Neural progenitor cell (in vitro differentiated cells): ENCODE data around the gene SH3GL1. TPM values are rescaled to one million over a fixed set of nuclear protein-coding genes. Genes with fewer than 3 reads are reported as not detected.
"Not testable (repeated sequence)": the region's sequence is repeated elsewhere in the genome, so short reads cannot be mapped to it uniquely, and the experiment has no call there.

Source experiments
- DNase-seq: peaks from one replicate; pipeline ENCODE4 v3.0.0-alpha.2; 2016; ENCODE audit warnings: low spot score
- H2AFZ ChIP-seq: fragments of 200-600 bp; sonication (generic); replicated peaks from 2 replicates; pipeline ENCODE4 v1.6.1; 2016; ENCODE audit warnings: antibody characterized with exemption
- H3F3A ChIP-seq: fragments of 200-600 bp; sonication (generic); 2 replicates; pipeline ENCODE4 v1.6.1; 2016; ENCODE audit warnings: antibody characterized with exemption, low read depth
- H3K27ac ChIP-seq: fragments of 200-600 bp; sonication (generic); 2 replicates; pipeline ENCODE4 v1.5.1; 2016; ENCODE audit warnings: mild to moderate bottlenecking
- H3K27me3 ChIP-seq: fragments of 200-600 bp; sonication (generic); 2 replicates; pipeline ENCODE4 v1.6.1; 2016; ENCODE audit warnings: mild to moderate bottlenecking, moderate library complexity
- H3K36me3 ChIP-seq: fragments of 200-600 bp; sonication (generic); 2 replicates; pipeline ENCODE4 v1.5.1; 2016
- H3K4me1 ChIP-seq: fragments of 200-600 bp; sonication (generic); 2 replicates; pipeline ENCODE4 v1.6.1; 2016; ENCODE audit warnings: mixed run types
- H3K4me2 ChIP-seq: fragments of 200-600 bp; sonication (generic); 2 replicates; pipeline ENCODE4 v1.6.1; 2016
- H3K4me3 ChIP-seq: fragments of 200-600 bp; sonication (generic); 2 replicates; pipeline ENCODE4 v1.5.1; 2016
- H3K79me2 ChIP-seq: fragments of 200-600 bp; sonication (generic); 2 replicates; pipeline ENCODE4 v1.6.1; 2016; ENCODE audit warnings: low read depth
- H3K9ac ChIP-seq: fragments of 200-600 bp; sonication (generic); 2 replicates; pipeline ENCODE4 v1.6.1; 2016
- H3K9me3 ChIP-seq: fragments of 200-600 bp; sonication (generic); 2 replicates; pipeline ENCODE4 v1.5.1; 2016; ENCODE audit warnings: low read depth
- H4K20me1 ChIP-seq: fragments of 200-600 bp; sonication (generic); 2 replicates; pipeline ENCODE4 v1.6.1; 2016; ENCODE audit warnings: low read depth
- H3K27ac Mint-ChIP-seq: 3 replicates; pipeline ENCODE4 v1.8.0; 2021; ENCODE audit warnings: mixed read lengths
- H3K27me3 Mint-ChIP-seq: 2 replicates; pipeline ENCODE4 v1.8.0; 2022; ENCODE audit warnings: low read depth, mild to moderate bottlenecking, inconsistent platforms, moderate library complexity, mixed read lengths; ENCODE audit not compliant: insufficient read depth
- H3K36me3 Mint-ChIP-seq: 3 replicates; pipeline ENCODE4 v1.8.0; 2021; ENCODE audit warnings: mixed read lengths
- H3K4me1 Mint-ChIP-seq: 3 replicates; pipeline ENCODE4 v1.8.0; 2021; ENCODE audit warnings: mixed read lengths
- H3K4me3 Mint-ChIP-seq: 3 replicates; pipeline ENCODE4 v1.8.0; 2021; ENCODE audit warnings: mild to moderate bottlenecking, moderate library complexity, mixed read lengths
- H3K9me3 Mint-ChIP-seq: 3 replicates; pipeline ENCODE4 v1.8.0; 2020; ENCODE audit warnings: mixed read lengths
- EZH2 ChIP-seq: fragments of 200-600 bp; sonication (generic); IDR thresholded peaks from 2 replicates; pipeline ENCODE4 v1.6.1; 2017; ENCODE audit warnings: antibody characterized with exemption, mild to moderate bottlenecking, moderate library complexity
- EZH2phosphoT487 ChIP-seq: fragments of 200-600 bp; sonication (generic); IDR thresholded peaks from 2 replicates; pipeline ENCODE4 v1.6.1; 2017; ENCODE audit warnings: antibody characterized with exemption
- total RNA-seq: library from RNA; depleted of rRNA; stranded (reverse); fragments of >200 nt; gene quantifications from 2 replicates; pipeline ENCODE4 v1.2.3, GENCODE V29; 2015; ENCODE audit warnings: low replicate concordance
- TF ChIP-seq, protein P1 (sequence below): fragments of 200-600 bp; sonication (generic); IDR thresholded peaks from 2 replicates; pipeline ENCODE4 v1.5.1; 2017; ENCODE audit warnings: antibody characterized with exemption, mild to moderate bottlenecking

SH3GL1 gene
- total RNA-seq, 1 donor from 2014 or later = 25.3 TPM

DNA sequence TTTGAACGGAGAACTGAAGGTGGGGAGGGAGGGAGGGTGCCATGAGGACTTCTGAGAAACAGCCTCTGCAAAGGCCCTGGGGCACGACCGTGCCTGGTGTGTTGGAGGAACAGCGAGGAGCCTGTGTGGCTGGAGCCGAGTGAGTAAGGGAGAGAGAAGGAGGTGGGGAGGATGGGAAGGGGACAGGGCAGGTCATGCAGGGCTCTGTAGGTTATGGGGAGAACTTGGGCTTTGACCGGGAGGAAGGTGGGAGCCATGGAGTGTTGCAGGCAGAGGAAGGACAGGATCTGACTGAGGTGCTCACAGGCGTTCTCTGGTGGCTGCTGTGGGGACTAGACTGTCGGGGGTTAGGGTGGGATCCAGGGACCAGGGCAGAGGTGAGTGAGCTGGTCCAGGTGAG, 50.2 kb downstream of the SH3GL1 start:
- Mint-ChIP-seq H3K27me3 (peaks cover 5% of the 10 kb centered on the region), H3K4me1 (peaks cover 3% of the 10 kb centered on the region), H3K36me3 (peaks cover 18% of the 10 kb centered on the region), H3K4me3 (no peak overlapping the region), H3K9me3 (no peaks in the 10 kb centered on the region), H3K27ac (no peak overlapping the region)
- peaks cover 3% of the 10 kb centered on the region for H3K79me2 ChIP-seq
- no peaks in the 10 kb centered on the region for H3K36me3 ChIP-seq
- no peak overlapping the region for H3K4me3 ChIP-seq
- no peak for DNase-seq
- H3K4me1 ChIP-seq = no peaks in the 10 kb centered on the region
- peaks cover 8% of the 10 kb centered on the region for H4K20me1 ChIP-seq
- H3K27ac ChIP-seq = no peak overlapping the region
- no peaks in the 10 kb centered on the region for H3K27me3 ChIP-seq
- no peaks in the 10 kb centered on the region for H3K9me3 ChIP-seq
- no peak overlapping the region for H3K4me2 ChIP-seq
- peaks cover 5% of the 10 kb centered on the region for H3F3A ChIP-seq
- H3K9ac ChIP-seq = no peak overlapping the region
- TF ChIP-seq, protein P1, sequence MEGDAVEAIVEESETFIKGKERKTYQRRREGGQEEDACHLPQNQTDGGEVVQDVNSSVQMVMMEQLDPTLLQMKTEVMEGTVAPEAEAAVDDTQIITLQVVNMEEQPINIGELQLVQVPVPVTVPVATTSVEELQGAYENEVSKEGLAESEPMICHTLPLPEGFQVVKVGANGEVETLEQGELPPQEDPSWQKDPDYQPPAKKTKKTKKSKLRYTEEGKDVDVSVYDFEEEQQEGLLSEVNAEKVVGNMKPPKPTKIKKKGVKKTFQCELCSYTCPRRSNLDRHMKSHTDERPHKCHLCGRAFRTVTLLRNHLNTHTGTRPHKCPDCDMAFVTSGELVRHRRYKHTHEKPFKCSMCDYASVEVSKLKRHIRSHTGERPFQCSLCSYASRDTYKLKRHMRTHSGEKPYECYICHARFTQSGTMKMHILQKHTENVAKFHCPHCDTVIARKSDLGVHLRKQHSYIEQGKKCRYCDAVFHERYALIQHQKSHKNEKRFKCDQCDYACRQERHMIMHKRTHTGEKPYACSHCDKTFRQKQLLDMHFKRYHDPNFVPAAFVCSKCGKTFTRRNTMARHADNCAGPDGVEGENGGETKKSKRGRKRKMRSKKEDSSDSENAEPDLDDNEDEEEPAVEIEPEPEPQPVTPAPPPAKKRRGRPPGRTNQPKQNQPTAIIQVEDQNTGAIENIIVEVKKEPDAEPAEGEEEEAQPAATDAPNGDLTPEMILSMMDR = no peak
- no peak for TF ChIP-seq EZH2phosphoT487
- TF ChIP-seq EZH2 = no peak
- H2AFZ ChIP-seq = no peak overlapping the region

DNA sequence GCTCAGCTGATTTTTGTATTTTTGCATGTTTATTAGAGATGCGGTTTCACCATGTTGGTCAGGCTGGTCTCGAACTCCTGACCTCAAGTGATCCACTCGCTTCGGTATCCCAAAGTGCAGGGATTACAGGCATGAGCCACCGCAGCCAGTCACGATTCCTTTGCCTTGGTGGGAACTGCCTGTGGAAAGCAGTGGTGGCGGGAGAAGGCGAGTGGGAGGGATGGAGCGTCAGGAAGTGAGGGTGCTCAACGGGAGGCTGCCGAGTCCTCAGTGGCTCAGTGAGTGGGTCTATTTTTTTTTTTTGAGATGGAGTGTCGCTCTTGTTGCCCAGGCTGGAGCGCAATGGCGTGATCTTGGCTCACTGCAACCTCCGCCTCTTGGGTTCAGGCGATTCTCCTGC, 51.1 kb downstream of the SH3GL1 start:
- not testable (repeated sequence) for H3K27ac ChIP-seq, H2AFZ ChIP-seq, H3K4me1 ChIP-seq, H3F3A ChIP-seq, H3K4me3 Mint-ChIP-seq, H3K4me1 Mint-ChIP-seq, H3K27me3 Mint-ChIP-seq, H3K36me3 ChIP-seq, H3K27me3 ChIP-seq, H3K4me2 ChIP-seq, DNase-seq, H3K79me2 ChIP-seq, H3K9me3 ChIP-seq, H3K9me3 Mint-ChIP-seq, H3K9ac ChIP-seq, H3K4me3 ChIP-seq, H3K27ac Mint-ChIP-seq
- peaks cover 18% of the 10 kb centered on the region for H3K36me3 Mint-ChIP-seq
- H4K20me1 ChIP-seq = peaks cover 11% of the 10 kb centered on the region

DNA sequence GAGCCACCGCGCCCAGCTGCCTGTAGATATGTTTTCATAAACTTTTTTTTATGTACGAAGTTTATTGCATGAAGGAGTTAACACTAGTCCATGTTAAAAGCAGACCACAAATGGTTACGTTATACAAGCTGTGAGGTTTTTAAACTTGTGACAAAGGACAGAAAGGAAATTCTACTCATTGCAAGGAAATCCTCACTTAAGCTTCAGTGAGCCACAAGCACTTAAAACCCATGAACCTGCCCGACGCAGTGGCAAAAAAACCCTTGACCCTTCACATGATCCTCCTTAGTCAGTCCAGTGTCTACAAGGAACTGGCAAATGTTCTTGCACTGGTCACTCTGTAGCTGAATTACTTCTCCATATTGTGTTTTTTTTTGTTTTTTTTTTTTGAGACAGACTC, 52.8 kb downstream of the SH3GL1 start:
- Histone ChIP-seq H3K4me3 (no peak overlapping the region), H2AFZ (no peak overlapping the region), H3F3A (peaks cover 9% of the 10 kb centered on the region), H3K9ac (no peak overlapping the region), H3K79me2 (peaks cover 14% of the 10 kb centered on the region), H3K27me3 (no peaks in the 10 kb centered on the region), H4K20me1 (peaks cover 15% of the 10 kb centered on the region), H3K9me3 (no peaks in the 10 kb centered on the region), H3K36me3 (no peaks in the 10 kb centered on the region), H3K4me1 (peaks cover 6% of the 10 kb centered on the region), H3K27ac (no peak overlapping the region), H3K4me2 (no peak overlapping the region)
- Mint-ChIP-seq H3K4me1 (peaks cover 6% of the 10 kb centered on the region), H3K36me3 (peaks cover 16% of the 10 kb centered on the region), H3K4me3 (no peak overlapping the region), H3K9me3 (no peaks in the 10 kb centered on the region), H3K27me3 (peaks cover 11% of the 10 kb centered on the region), H3K27ac (no peak overlapping the region)
- no peak for DNase-seq
- TF ChIP-seq, protein P1 = no peak
- TF ChIP-seq EZH2 = no peak
- TF ChIP-seq EZH2phosphoT487 = no peak

DNA sequence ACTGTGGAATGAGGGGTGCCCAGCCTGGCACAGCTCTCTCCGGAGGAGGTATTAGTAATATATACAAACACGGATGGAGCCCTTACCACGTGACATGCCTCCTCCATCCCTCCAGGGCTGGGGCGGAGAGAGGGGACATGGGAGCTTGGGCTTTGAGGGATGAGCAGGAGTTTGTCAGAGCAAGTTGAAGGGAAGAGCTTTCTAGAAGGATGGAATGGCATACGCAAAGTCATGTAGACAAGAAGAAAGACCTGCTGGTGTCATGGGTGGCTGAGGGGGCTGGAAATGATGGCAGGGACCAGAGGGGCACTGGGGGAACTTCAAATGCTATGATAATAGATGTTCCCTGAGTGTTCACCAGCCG, 54.3 kb downstream of the SH3GL1 start:
- peaks cover 14% of the 10 kb centered on the region for H3K79me2 ChIP-seq
- no peak overlapping the region for H3K9ac ChIP-seq
- H4K20me1 ChIP-seq = peaks cover 15% of the 10 kb centered on the region
- no peak for DNase-seq
- H3K27ac ChIP-seq = no peak overlapping the region
- Mint-ChIP-seq H3K36me3 (peaks cover 16% of the 10 kb centered on the region), H3K27me3 (peaks cover 11% of the 10 kb centered on the region), H3K9me3 (no peaks in the 10 kb centered on the region), H3K4me3 (peak overlapping the region; percentile 6), H3K27ac (peak overlapping the region; percentile 57), H3K4me1 (peaks cover 10% of the 10 kb centered on the region)
- H3K4me3 ChIP-seq = no peak overlapping the region
- peaks cover 10% of the 10 kb centered on the region for H3K4me1 ChIP-seq
- H2AFZ ChIP-seq = no peak overlapping the region
- H3F3A ChIP-seq = peaks cover 13% of the 10 kb centered on the region
- TF ChIP-seq EZH2 (no peak), EZH2phosphoT487 (no peak)
- TF ChIP-seq, protein P1 = no peak
- H3K4me2 ChIP-seq = no peak overlapping the region
- H3K9me3 ChIP-seq = no peaks in the 10 kb centered on the region
- H3K27me3 ChIP-seq = no peaks in the 10 kb centered on the region
- H3K36me3 ChIP-seq = no peaks in the 10 kb centered on the region
